ENCODE measurements around the gene ST6GALNAC6. TPM values are rescaled to one million over a fixed set of nuclear protein-coding genes. Genes with fewer than 3 reads are reported as not detected.

ST6GALNAC6 gene
- total and polyA plus RNA-seq, 2 of the 8 experiments (the other 6 are each of a cell fraction or from before 2014, with no cell fraction given): 43.7 to 64.4 TPM

DNA sequence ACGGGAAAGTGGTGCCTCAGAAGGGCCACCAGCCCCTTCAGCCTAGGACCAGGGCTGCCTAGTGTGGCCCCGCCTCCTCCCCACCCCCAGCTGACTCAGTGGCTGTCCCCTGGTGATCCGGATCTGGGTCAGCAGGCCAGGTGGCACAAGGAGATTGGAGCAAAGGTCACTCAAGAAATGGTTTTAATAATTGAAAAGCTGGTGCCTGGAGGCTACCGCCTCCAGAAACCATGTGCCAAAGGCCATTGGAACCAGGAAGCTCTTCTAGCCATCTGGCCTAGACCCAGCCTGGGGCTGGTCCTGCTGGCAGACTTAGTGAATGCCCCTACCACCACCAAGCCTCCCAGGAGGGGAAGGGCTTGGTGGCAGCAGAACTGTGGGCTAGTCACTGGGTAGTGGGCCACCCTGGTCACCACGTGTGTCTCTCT lies 15.9 kb upstream of the ST6GALNAC6 start:
- no peak overlapping the region for H3K4me3 ChIP-seq (ENCODE audit: extremely low read depth in 1 of 4, insufficient read depth in 2 of 4, low read depth in 3 of 4, low read length in 4 of 4)
- peaks cover 5% of the 10 kb centered on the region for H3K23me2 ChIP-seq (ENCODE audit: low read depth, low read length)
- 88% methylated on average over 4 of the region's 5 CpGs; no CpG with 5 or more reads in 1 of the 2 experiments for WGBS, 2 experiments (ENCODE audit: extremely low coverage in 1 of 2, insufficient coverage in 1 of 2, insufficient read length in 1 of 2, insufficient replicate concordance in 2 of 2, low coverage in 1 of 2, low lambda C conversion rate in 2 of 2, missing lambda C conversion rate in 1 of 2)
- H3K36me3 ChIP-seq (ENCODE audit: control insufficient read depth in 2 of 4, insufficient read depth in 4 of 4, low read length in 3 of 4): peaks cover 0 to 6% (median 0%) of the 10 kb centered on the region in 4 experiments; a peak in 1 of 8 replicates
- H3K23ac ChIP-seq (ENCODE audit: insufficient read length): no peak overlapping the region
- H3K4me1 ChIP-seq (replicated peaks in 1 of 4; ENCODE audit: control insufficient read depth in 3 of 4, insufficient read depth in 4 of 4, low read length in 3 of 4): peaks cover 4 to 8% (median 7%) of the 10 kb centered on the region in 4 experiments
- peaks cover 0 to 3% of the 10 kb centered on the region in 2 experiments for H4K20me1 ChIP-seq (replicated peaks in 1 of 2; ENCODE audit: control insufficient read depth in 1 of 2, insufficient read depth in 2 of 2, low read length in 2 of 2)
- no peak overlapping the region for H3K18ac ChIP-seq (ENCODE audit: extremely low read depth, low read length)
- H3K4me2 ChIP-seq (ENCODE audit: insufficient read depth in 1 of 2, low read depth in 2 of 2, low read length in 2 of 2): no peak overlapping the region; a peak in 1 of 4 replicates
- DNase-seq (ENCODE audit: low read depth in 1 of 2, low spot score in 2 of 2): no peak
- no peak for FAIRE-seq
- H2BK120ac ChIP-seq (replicated peaks; ENCODE audit: low read depth, low read length): no peak overlapping the region
- no peak overlapping the region for H2BK12ac ChIP-seq (ENCODE audit: low read depth, low read length)
- no peaks in the 10 kb centered on the region for H3K9me3 ChIP-seq (ENCODE audit: insufficient read depth in 2 of 2, low read depth in 1 of 2, low read length in 1 of 2)
- no peak overlapping the region for H4K91ac ChIP-seq (replicated peaks; ENCODE audit: insufficient read length, low read length)
- H3K56ac ChIP-seq (replicated peaks; ENCODE audit: insufficient read length, low read depth, low read length): no peak overlapping the region
- no peak overlapping the region for H3K27ac ChIP-seq (ENCODE audit: low read depth, low read length)
- no peak overlapping the region for H3K4ac ChIP-seq (replicated peaks; ENCODE audit: insufficient read length, low read depth, low read length)
- ChIA-PET CTCF (ENCODE audit: partially characterized antibody) (interaction anchor here (0.6 to 2.5 kb wide), 9 partner anchors 16 to 411 kb away, joined by 3 to 13 read pairs (median 4); partner anchors contain the start of gene ST6GALNAC6), POLR2A (ENCODE audit: partially characterized antibody) (interaction anchor here (0.6 to 3.7 kb wide), 6 partner anchors 8 to 120 kb away, joined by 3 to 16 read pairs (median 4); partner anchors contain the start of gene ST6GALNAC6)
- no peak overlapping the region for H2BK20ac ChIP-seq (ENCODE audit: low read length)
- H3K79me1 ChIP-seq (ENCODE audit: low read depth, low read length): no peaks in the 10 kb centered on the region
- H2AFZ ChIP-seq (ENCODE audit: low read length): no peak overlapping the region
- H2AK5ac ChIP-seq (ENCODE audit: low read depth, low read length): no peak overlapping the region
- no peak overlapping the region for H2BK5ac ChIP-seq (ENCODE audit: low read depth, low read length)
- no peak overlapping the region for H3K14ac ChIP-seq (ENCODE audit: insufficient read length)
- H3K79me2 ChIP-seq (ENCODE audit: control insufficient read depth in 1 of 2, insufficient read depth in 2 of 2, low read length in 2 of 2): no peaks in the 10 kb centered on the region
- no peak overlapping the region for H3K9ac ChIP-seq (replicated peaks in 1 of 4; ENCODE audit: extremely low read depth in 1 of 4, low read depth in 3 of 4, low read length in 3 of 4)
- H2BK15ac ChIP-seq (ENCODE audit: low read length): no peak overlapping the region
- peaks cover 0 to 9% (median 8%) of the 10 kb centered on the region in 4 experiments; a peak in 5 of 7 replicates for H3K27me3 ChIP-seq (replicated peaks in 1 of 4; ENCODE audit: control insufficient read depth in 3 of 4, extremely low read depth in 1 of 4, insufficient read depth in 3 of 4, low read length in 3 of 4)
- no peak overlapping the region for H4K5ac ChIP-seq (ENCODE audit: insufficient read length, low read depth, low read length)
- no peak overlapping the region for H4K8ac ChIP-seq (ENCODE audit: extremely low read depth, insufficient read depth, low read length)
- TF ChIP-seq, protein P1, sequence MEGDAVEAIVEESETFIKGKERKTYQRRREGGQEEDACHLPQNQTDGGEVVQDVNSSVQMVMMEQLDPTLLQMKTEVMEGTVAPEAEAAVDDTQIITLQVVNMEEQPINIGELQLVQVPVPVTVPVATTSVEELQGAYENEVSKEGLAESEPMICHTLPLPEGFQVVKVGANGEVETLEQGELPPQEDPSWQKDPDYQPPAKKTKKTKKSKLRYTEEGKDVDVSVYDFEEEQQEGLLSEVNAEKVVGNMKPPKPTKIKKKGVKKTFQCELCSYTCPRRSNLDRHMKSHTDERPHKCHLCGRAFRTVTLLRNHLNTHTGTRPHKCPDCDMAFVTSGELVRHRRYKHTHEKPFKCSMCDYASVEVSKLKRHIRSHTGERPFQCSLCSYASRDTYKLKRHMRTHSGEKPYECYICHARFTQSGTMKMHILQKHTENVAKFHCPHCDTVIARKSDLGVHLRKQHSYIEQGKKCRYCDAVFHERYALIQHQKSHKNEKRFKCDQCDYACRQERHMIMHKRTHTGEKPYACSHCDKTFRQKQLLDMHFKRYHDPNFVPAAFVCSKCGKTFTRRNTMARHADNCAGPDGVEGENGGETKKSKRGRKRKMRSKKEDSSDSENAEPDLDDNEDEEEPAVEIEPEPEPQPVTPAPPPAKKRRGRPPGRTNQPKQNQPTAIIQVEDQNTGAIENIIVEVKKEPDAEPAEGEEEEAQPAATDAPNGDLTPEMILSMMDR (IDR thresholded peaks at IDR 0.05; ENCODE audit: control extremely low read depth in 1 of 3, insufficient read depth in 1 of 3, low read depth in 1 of 3, low read length in 3 of 3): no peak
- TF ChIP-seq, protein P2, sequence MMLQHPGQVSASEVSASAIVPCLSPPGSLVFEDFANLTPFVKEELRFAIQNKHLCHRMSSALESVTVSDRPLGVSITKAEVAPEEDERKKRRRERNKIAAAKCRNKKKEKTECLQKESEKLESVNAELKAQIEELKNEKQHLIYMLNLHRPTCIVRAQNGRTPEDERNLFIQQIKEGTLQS (IDR thresholded peaks at IDR 0.05; ENCODE audit: insufficient read depth, low read depth, low read length): no peak
- TF ChIP-seq POU5F1 (IDR thresholded peaks at IDR 0.05; ENCODE audit: low read depth, low read length) (no peak), SIRT6 (IDR thresholded peaks at IDR 0.05; ENCODE audit: low read length) (no peak), SIX5 (IDR thresholded peaks at IDR 0.05; ENCODE audit: low read depth, low read length) (no peak), MAFK (IDR thresholded peaks at IDR 0.05; ENCODE audit: low read depth, low read length) (no peak), TAF7 (optimal IDR thresholded peaks at IDR 0.05; ENCODE audit: borderline replicate concordance, low read depth, low read length) (no peak)
- TF ChIP-seq, protein P3, sequence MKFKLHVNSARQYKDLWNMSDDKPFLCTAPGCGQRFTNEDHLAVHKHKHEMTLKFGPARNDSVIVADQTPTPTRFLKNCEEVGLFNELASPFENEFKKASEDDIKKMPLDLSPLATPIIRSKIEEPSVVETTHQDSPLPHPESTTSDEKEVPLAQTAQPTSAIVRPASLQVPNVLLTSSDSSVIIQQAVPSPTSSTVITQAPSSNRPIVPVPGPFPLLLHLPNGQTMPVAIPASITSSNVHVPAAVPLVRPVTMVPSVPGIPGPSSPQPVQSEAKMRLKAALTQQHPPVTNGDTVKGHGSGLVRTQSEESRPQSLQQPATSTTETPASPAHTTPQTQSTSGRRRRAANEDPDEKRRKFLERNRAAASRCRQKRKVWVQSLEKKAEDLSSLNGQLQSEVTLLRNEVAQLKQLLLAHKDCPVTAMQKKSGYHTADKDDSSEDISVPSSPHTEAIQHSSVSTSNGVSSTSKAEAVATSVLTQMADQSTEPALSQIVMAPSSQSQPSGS (IDR thresholded peaks at IDR 0.05; ENCODE audit: low read length): no peak
